GM19328 (cell line): ENCODE results near the gene PDZRN4.

Experiments
- ATAC-seq: cut with Tn5 transposase; IDR thresholded peaks from one replicate; pipeline ENCODE4 v1.9.1; 2021; ENCODE audit warnings: mild to moderate bottlenecking, moderate library complexity; ENCODE audit not compliant: unreplicated experiment

PDZRN4 gene

DNA sequence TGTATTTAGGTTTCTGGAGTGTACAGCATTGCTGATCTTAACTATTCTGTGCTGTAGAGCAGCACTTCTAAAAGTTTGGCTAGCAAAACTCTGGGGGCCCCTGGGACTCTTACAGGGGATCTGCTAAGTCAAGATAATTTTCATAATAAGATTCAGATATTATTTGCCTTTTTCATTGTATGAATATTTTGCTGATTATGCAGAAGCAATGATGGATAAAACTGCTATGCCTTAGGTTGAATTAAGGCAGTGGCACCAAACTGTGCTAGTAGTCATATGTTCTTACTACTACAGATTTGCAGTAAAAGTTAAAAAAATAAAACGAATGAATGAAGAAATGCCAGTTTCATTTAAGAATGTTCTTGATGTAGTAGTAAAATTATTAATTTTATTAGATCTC lies 160.1 kb downstream of the PDZRN4 start:
- no peak for ATAC-seq

DNA sequence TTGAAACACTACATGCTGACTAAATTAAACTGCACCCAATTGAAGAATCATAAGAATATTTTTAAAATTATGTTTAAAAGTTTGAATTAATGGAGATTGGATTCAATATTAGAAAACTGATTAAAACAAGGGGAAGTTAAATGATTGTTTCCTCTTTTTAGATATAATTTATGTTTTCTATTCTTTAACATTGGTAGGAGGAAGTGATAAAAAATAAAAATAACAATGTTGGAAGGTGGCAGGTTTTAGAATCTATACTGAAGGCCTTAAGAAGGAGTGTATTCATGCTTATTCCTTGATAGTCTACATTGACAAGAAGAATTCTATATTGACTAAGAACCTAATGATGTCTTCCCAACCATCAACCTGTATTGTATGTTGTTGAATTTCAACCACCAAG lies 168.1 kb downstream of the PDZRN4 start:
- ATAC-seq, result no peak

DNA sequence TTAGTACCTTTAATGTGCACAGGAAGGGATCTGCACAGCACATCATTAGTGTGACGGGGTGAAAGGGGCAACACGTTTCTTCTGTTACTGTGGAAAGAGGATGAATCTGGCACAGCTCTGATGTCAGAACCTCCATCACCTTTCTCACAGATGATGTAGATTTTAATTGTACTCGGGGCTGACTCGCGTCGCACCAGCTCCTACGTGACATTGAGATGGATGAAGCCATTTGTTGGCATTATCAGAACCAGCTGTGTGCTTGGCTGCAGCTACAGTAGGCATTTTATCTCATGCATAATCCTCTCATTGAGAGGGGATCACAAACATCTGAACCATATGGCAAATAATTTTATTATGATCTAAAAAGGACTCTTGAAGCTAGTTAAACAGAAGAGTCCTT lies 173.6 kb downstream of the PDZRN4 start:
- ATAC-seq, result no peak

DNA sequence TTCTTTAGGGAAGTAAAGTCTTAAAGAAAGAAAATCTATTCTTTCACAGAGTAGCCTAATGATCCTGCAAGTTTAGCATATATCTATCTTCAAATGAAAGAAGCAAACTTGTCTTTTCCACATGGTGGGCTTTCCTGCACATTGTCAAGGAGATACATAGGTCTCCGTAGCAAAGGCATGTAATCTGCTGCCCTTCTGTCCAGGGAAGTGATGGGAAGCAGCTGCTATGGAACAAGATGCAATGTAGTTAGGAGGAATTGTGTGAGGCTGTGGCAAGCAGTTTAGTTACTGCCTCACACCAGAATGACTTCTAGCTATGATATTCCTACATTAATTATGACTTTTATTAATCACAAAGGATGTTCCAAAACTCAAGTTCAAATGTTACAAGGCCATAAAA lies 174.4 kb downstream of the PDZRN4 start:
- no peak for ATAC-seq

DNA sequence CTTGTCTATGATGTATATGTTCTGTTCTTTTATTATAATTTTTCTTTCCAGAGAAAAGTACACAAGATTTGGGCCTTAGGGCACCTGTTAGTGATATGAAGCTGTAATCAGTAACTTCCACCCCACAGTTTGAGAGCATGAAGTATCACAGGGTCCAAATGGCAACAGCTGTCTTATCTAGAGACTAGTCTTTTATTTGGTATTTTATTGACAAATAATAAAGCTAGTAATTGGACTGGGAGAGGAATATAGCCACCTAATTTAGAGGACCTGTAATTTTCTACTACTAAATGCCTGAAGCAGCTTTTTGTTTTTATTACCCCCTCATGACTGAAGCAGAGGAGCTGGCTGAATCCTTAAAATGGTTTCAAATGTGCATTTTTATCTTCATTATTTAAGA lies 174.8 kb downstream of the PDZRN4 start:
- no peak for ATAC-seq

DNA sequence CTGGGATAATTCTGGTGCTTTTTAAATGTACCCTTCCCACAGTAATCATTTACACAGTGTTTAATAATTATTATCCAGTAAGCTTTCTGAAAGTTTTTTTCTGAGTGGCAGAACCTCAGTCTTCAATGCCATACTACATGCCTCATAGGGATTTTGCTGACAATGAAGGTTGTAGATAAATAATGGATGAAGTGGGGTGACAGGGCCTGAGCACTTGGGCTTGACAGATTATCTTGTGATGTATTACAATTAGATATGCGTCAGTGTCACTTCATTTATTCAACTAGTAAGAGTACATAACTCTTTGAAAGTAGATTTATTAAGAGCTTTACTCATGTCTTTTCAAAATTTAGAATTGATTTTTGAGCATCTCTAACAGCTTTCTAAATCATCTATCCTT lies 176.1 kb downstream of the PDZRN4 start:
- ATAC-seq, result no peak

DNA sequence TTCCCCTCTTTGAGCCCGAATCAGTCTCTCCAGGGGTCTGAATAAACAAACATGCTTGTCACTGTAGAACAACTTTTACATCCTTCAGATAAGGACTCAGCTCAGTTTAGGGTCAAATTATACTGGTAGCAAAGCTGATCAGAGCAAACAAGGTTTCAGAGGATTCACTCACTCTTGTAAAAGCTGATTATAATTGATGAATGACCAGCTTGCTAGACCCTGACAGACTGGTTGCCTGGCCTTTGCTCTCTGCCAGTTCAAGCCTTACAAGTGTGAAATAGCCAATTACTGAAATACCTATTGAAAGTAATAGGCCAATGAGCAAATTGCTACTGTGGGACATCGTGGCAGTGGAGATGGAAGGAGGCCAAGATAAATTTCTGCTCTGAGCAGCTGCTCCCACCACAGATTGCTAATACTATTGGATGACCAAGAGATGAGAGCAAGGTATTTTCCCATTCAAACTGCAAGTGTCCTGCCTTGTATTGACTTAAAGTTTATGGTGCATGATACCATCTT lies 177.6 kb downstream of the PDZRN4 start:
- no peak for ATAC-seq

DNA sequence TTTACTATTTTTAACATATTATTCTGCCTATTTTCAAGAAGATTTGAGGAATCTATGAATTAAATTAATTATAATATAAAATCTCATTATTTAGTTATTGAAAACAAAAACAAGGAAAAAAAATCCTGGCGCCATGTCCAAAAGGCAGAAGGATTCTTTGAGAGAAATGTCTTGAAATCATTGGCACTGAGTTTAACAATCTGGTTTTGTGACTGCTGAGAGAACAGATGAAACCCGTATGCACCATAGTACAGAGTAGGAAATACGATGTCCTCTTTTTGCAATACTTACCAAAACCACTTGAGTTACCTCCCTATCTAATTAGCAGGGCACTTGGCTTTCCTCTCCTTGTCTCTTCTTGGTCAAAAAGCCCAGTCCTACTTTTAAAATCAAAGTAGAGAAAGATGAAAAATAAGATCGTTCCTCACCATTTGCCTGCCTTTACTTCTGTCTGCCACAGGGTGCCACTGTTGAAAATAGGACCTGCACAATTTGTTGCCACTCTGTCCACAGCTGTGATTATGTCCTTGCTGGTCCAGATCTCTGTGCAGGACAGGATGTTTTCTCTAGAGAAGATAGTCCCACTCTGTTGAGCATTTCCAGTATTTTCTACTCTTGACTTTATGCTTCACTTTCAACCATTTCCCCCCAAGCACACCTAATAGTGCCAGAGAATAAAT lies 179.7 kb downstream of the PDZRN4 start:
- no peak for ATAC-seq

DNA sequence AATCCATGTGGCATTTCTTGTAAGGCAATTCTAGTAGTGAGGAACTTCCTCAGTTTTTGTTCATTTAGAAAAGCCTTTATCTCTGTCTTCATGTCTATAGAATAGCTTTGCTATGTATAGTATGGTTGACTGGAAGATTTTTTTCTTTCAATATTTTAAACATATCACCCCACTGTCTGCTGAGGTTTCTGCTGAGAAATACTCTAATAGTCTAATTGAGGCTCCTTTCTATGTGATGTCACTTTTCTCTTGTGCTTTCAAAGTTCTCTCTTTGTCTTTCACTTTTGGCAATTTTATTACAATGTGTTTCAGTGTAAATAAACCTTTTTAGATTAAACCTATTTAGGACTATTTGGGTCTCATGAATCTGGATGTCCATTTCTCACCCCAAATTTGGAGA lies 192.8 kb downstream of the PDZRN4 start:
- ATAC-seq, result no peak

DNA sequence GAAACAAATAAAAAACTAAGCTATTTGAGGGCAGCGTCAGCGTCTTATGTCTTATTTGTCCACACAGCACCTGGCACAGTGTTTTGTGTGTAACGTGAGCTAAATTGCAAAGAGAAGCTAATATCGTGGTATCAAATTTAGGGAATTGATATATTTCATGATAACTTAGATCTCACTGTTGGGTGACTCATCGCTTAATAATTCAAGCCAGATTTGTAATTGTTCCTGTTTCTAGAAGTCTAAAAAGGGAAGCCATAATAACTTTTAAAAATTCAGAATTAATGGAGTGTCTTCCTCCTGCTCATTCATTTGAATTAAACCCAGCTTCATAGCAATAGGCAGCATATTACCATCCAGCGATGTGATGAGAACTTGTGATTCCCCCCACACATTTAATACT lies 214.7 kb downstream of the PDZRN4 start:
- no peak for ATAC-seq

DNA sequence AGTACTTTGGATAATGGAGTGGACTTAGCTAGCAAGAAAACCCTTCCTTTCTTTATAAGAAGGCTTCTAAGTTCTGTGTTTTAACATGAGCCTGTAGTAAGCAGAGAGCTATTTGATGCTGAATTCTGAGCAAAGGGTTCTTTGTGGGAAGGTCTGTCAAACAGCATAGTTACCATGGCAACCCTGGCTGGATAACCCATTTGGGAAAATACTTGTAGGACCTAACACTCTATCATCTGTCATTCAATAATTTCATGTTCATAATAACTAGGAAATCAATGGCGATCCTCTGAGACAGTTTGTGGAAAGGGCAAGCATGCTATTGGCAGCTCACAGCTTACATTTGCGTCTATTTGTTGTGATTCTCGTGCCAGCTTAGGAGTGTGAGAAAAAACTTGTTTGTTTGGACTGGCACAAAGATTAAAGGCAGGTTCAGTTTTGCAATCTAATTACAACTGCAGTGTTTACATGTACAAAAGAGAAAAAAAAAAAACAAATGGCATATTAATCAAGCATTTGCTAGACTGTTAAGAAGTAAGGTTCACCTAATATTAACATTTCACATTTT lies 219.2 kb downstream of the PDZRN4 start:
- ATAC-seq, result no peak

DNA sequence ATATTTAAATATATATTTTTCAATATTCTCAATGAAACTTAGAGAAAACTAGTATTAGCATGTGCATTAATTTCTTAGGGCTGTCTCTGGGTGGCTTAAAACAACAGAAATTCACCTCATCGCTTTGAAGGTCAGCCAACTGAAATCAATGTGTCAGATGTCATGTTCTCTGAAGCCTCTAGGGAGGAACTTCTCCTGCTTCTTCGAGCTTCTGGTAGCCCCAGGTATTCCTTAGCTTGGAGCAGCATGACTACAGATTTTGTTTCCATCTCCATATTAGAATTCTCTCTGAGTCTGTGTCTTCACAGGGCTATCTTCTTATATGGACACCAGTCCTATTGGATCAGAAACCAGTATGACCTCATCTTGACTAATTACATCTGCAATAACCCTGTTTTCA lies 221.5 kb downstream of the PDZRN4 start:
- ATAC-seq, result no peak

DNA sequence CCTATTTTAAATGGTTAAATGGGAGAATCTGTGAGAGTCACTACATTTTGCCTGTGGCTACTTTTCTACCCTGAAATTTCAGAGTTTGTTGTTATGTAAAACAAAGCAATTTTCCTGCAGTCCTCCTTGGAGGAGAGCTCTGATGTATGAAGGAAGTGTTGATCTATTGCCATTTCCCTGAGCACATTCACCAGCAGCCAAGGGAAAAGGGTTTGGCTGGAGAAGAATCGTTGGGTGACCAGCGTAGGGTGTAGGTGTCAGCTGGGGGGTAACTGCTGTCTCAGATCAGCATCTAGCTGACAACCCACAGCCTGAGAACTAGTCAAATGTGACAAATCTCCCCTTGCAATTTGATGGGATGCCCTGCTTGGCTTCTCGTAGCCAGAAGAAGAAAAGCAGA lies 230.5 kb downstream of the PDZRN4 start:
- no peak for ATAC-seq

DNA sequence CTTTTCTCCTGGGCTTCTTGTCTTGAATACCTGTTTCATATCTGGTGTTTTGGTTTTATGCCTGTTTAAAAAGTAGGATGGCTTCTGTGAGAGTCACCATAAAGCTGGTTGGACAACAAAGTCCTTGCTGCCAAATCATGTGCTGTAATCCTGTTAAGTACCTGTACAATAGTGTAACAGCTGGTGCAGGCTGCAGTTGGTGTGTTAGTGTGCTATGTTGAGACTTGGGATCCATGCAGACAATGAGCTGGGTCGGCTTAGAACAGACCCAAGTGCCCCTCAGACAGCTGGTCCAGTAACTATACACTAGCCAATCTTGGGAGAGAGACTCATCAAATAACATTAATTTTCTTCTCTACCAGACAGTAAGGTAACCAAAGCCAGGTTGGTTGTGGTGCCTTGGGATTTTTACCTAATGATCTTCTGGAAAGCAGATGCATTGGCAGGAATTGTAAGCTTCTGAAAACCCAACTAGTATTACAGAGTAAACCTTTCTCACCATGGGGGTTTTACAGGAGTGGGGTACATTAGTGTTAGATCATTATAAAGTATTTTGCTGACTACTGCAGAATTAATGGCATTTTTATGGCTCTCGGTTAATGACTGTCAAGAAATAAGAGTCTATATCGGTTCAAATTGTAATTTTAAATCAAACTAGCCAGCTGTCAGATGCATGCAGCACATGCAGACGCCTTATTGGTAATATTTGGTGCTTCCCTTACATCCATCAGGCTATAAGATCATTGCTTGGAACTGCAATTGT lies 231.2 kb downstream of the PDZRN4 start:
- ATAC-seq, result no peak

DNA sequence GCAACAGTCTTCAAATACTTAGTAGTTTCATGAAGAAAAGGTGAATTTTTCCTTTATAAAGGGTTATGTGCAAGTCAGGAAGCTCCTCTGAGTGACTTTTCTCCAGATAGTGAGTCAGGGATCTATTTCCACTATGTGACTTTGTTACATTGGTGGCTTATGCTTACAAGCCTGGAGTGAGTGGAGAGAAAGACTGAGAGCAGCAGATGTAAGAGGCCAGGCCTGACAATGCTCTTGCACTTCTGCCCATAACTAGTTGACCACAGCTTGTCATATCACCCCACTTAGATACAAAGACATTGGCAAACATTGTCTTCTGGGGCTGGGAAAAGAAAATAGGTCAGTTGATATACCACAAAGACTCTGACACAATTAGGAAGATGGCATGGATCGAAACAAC lies 236.5 kb downstream of the PDZRN4 start:
- no peak for ATAC-seq

DNA sequence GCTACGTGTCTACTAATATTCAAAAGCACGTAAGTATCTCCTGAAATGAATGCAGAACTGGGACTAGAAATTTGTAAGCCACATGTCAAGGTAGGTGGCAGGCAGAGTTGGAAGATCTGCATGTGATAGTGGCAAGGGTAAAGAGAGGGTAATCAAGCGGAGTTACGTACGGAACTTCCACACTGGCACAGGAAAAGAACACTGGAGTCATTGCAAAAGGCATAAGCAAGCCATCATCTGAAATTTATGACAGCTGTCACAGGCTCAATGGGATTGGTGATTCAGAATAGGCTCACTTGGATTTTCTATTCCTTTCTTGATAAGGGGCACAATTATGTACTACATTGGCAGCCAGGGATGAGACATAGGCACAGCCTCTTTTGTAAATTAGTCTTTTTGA lies 245.3 kb downstream of the PDZRN4 start:
- no peak for ATAC-seq

DNA sequence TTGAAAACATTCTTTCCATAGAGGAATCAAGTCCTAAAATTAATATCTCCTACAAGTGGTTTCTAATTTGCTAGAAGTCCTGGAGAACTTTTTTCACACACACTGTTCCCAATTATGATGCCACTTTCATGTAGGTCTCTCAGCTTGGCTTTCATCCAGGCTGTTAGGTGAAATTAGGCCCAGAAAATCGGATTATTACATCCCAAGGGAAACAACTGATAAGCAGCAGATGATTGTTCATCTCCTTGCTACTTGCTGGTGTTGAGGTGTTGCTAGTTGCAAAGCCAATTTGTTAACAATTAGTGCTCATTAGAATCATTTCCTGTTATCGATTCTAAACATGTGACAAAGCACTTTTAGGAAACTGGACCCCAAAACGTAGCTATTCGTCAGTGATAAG lies 248.0 kb downstream of the PDZRN4 start:
- no peak for ATAC-seq

DNA sequence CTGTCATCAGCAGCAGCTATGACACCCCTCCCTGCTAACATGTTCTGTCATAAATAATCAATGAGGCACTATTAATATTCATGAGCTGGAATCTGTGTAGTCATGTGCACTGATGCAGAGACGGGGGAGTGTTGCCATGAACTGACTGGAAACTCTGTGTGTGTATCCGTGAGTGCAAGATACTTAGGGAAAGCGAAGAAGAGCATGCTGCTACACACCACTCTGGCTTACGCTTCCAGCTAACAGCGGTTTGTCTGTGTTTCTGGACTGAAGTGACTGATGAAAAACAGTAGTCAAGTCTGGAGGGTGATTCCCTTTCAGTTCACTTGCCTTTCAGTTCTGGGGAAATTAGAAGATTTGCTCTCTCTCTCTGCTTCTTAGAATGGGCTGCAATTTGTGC lies 249.4 kb downstream of the PDZRN4 start:
- ATAC-seq, result no peak

DNA sequence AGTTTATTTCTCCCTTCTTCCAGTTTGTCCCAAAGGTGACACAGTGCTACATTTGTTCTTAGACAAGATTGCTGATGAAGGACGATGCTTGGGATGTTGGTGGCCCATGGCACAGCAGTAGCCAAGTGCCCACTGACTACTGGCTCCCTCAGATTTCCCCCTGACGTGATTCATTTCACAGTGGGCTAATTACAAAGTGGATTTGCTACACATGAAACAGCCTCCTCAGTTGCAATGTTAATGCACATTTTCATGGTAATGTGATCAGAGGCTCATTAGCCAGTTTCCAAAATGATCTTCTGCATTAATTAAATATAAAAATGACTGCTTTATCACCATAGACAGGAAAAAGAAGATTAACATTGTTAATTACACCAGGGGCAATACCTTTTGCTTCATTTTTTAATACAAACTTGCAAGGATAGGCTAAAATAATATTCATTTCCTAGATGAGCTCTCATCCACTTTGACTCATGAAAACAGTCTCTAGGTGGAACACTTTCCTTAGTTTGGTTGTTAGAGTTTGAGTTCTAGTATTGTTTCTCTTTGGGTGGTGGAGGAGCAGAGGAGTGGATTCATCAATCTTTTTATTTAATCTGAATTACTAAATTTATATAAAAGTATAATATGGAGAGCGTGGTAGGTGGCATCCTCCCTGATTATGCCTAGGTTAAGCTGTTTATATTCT lies 250.9 kb downstream of the PDZRN4 start:
- ATAC-seq, result no peak

DNA sequence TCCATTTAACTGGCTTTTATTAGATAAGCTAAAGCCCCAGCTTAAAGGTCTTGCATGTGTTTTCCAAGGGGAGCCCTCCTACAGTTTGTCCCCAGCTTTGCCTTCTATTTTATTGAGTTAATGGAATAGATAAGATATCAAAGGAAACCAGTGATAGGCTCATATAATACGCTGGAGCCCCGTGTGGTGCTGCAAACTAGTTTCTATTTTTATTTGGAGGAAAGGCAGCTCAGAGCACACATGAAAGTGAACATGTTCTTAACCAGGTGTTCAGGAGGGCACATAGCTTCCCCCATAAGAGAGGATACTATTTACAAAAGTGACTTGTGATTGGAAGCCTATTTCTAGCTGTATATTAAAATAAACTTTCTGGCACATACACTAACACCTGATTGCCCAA lies 251.7 kb downstream of the PDZRN4 start:
- ATAC-seq, result no peak

DNA sequence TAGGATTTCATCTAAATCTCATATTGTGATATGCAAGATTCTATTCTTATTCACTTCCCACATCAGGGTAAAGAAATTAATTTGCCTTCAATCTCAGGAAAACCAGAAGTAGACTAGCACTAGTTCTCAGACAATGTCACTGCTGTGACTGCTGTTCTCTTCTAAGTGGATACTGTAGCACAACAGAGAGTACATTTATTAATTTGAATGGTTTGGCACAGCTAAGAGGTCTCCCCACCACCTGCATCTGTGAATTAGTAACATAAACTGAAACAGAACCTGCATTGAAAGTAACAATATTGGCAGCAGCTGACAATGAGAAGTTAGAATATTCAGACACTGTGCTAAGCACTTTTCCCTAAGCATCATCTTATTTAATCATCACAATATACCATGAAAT lies 253.1 kb downstream of the PDZRN4 start:
- ATAC-seq, result no peak

DNA sequence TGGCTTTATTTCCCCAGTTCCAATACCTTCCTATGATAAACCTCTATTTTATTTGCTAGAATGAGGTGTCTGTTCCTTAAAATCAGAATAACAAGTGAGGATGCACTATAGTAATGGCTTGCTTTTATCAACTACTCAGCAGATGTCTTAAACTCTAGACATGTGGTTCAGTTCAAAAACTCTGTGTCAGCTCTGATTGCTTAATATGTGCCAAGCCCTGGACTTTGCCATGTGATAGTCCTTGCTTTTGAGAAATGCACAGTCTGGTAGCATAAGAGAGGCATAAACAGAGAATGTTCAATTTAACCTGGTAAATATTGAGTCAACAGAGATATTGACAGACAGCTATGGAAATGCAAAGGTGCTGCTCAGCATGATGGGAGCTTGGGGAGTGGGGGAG lies 254.8 kb downstream of the PDZRN4 start:
- no peak for ATAC-seq
